ENCODE measurements around the gene CMTM6.
"Not testable (repeated sequence)": the region's sequence is repeated elsewhere in the genome, so short reads cannot be mapped to it uniquely, and the experiment has no call there.

The CMTM6 gene

DNA sequence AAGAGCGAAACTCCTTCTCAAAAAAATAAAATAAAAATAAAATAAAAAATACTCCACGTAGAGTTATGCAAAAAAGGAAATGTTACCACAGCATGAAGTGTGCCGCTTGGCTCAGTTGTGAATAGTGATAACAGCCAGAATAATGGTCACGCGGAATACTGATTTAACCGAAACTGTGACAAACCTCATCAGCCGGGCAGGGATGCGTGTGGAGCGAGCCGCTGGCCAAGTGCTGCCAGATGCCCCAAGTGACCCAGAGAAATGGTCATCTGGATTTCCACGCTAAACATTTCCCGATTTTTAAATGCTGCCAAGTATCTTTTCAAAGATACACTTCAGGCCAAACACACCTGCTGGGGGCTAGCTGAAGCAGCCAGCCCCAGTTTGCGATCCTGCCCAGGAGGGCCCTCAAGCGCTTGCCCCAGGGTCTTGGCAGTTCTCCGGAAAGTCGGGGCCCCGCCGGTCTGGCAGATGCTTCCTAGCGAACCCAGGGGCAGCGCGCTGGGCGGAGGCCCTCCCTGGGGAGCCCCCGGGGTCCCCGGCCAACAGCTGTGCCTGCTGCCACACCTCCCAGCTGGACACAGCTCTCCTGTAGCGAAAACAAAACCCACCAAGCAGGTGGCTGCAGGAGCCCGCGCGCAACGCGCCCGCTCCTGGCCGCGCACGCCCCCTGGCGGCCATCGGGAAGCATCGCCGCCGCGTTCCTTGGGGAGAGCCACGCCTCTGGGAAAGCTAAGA lies 35.1 kb downstream of the CMTM6 start:
- DNase-seq (ENCODE audit: low read depth in 2 of 2, low spot score in 1 of 2), result peak; percentile 50 to 62

DNA sequence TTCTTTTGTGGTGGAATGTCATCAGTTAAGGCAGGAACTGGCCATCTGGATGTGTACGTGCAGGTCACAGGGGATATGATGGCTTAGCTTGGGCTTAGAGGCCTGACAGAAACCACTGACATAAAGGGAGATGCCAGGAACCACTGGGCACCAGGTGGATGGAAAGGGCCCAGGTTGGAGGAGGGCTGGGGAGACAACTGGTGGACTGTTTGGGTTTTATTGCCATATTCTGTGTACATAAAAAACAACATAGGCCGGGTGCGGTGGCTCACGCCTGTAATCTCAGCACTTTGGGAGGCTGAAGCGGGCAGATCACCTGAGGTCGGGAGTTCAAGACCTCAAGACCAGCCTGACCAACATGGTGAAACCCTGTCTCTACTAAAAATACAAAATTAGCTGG lies 35.8 kb downstream of the CMTM6 start:
- DNase-seq (ENCODE audit: low read depth in 2 of 2, low spot score in 1 of 2), result not testable (repeated sequence)

DNA sequence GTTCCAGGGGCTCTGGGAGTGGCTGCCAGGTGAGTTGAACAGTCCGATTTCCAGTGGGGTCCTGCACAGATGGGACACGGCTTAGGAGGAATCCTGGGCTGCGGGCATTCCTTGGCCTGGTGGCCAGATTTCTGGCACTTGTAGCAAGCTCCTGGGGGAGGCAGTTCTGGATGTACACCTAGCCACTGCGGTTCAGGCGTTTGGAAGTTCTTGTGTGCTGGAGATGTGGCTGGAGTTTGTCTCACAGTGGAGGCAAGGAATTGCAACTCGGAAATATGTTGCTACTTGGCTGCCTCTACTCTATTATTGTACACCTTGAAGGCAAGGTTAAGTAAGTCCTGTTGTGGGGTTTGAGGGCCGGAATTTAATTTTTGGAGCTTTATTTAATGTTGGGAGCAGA lies 37.9 kb downstream of the CMTM6 start:
- not testable (repeated sequence) for DNase-seq (ENCODE audit: low read depth in 2 of 2, low spot score in 1 of 2)

DNA sequence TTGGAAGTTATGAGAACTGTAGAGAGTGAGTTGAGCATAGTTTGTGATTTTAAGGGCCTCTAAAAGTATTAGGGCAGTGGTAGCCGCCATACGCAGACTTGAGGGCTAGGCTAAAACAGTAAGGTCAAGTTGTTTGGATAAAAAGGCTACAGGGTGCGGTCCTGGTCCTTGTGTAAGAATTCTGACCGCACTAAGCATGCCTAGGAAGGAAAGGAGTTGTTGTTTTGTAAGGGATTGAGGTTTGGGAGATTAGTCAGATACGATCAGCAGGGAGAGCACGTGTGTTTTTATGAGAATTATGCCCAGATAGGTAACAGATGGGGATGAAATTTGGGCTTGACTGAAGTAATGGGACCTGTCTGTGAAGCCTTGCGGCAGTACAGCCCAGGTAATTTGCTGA lies 39.2 kb downstream of the CMTM6 start:
- not testable (repeated sequence) for DNase-seq (ENCODE audit: low read depth in 2 of 2, low spot score in 1 of 2)

DNA sequence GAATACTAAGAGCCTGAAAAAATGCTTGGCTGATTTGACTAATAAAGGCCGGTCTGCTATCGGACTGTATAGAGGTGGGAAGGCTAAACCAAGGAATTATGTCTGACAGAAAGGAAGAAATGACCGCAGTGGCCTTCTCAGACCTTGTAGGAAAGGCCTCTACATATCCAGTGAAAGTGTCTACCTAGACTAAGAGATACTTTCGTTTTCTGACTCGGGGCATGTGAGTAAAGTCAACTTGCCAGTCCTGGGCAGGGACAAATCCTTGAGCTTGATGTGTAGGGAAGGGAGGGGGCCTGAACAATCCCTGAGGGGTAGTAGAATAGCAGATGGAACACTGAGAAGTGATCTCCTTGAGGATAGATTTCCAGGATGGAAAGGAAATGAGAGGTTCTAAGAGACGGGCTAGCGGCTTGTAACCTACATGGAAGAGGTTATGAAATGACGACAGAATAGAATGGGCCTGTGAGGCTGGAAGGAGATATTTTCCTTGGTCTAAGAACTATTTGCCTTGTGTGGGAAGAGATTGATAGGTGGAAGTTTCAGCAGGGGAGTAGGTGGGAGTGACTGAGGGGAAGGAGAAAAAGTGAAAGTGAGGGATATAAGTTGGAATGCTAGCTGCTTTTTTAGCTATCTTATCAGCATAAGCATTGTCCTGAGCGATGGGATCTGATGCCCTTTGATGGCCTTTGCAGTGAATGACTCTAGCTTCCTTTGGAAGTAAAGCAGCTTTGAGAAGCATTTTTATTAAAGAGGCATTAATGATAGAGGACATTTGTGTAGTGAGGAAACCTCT lies 40.3 kb downstream of the CMTM6 start:
- DNase-seq (ENCODE audit: low read depth in 2 of 2, low spot score in 1 of 2), result not testable (repeated sequence)

DNA sequence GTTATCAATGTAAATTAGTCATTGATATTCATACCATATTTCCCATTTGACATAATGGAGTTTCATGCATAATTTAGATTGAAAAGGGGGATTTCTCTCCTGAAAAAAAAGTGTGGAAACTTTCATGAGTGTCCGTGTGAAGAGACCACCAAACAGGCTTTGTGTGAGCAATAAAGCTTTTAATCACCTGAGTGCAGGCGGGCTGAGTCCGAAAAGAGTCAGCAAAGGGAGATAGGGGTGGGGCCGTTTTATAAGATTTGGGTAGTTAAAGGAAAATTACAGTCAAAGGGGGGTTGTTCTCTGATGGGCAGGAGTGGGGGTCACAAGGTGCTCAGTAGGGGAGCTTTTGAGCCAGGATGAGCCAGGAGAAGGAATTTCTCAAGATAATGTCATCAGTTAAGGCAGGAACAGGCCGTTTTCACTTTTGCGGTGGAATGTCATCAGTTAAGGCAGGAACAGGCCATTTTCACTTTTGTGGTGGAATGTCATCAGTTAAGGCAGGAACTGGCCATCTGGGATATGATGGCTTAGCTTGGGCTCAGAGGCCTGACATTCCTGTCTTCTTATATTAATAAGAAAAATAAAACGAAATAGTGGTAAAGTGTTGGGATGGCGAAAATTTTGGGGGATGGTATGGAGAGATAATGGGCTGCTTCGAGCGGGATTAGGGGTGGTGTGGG lies 41.7 kb downstream of the CMTM6 start:
- DNase-seq (ENCODE audit: low read depth in 2 of 2, low spot score in 1 of 2), result not testable (repeated sequence)

DNA sequence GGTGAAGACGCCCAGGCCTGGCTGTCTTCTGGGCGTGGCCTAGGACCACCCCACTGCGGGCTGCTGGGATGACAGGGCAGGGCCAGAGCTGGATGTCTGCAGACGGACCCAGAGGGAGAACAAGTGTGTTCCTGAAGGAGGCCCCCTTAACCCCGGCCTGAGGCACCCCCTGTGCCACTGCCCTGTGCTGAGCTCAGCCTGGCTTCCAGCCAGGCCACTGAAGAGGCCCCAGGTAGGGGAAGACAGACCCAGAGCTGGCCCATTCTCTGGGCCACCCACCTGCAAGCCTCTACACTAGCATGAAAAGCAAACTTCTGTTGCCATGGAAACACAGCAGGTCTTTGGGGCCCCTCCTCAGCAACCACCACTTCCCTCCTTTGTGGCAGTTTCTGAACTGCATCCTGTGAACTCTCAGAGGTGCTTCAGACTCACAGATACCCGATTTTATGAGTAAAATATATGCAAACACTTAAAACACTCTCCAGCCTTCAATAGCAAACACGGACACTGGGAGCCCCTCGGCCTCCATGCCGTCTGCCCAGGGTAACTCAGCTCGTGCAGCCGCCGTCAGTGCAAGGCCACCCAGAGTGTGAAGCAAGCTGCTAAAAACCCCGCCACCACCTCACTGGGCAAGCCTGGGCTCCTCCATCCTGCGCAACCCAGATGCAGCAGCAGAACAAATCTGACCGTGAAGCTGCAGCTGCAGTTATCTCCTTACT lies 42.5 kb downstream of the CMTM6 start:
- DNase-seq (ENCODE audit: low read depth in 2 of 2, low spot score in 1 of 2), result peak; percentile 34

DNA sequence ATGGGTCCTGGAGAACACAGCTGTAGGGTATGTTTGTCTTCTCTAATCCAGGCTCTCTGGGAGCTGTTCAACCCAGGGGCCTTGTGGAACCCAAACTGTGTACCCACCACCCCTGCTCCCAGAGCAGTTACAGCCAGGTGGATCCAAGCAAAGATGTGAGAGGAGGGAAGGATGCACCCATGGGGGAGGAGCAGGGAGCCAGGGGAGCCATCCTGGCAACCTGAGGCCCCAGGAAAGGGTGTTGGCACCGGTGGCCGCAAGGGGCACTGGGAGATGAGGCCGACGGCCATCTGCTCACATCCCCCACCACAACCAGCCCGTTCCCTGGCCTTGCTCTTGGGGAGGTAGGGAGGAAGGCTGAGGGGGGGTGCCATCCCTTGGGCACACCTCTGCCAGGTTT lies 43.2 kb downstream of the CMTM6 start:
- DNase-seq (ENCODE audit: low read depth in 2 of 2, low spot score in 1 of 2), result no peak

DNA sequence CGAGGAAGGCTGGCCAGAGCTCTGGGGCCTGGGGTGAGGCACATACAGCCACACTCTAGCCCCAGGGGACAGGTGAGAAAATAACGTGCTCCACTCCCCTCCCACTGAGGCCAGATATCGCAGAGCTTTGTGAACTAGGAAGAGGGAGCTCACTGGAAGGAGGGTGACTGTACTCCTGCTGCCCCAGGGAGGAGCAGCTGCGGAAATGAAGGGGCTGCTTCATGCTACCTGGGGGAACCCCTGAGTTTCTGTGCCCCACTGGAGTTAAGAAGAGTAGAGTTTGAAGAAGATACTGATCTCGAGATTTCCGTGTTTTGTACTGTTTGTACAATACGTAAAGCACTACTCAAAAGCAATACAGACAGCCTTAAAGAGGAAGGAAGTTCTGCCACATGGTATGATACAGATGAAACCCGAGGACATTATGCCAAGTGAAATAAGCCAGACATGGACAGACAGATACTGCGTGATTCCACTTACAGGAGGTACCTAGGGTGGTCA lies 44.6 kb downstream of the CMTM6 start:
- DNase-seq (ENCODE audit: low read depth in 2 of 2, low spot score in 1 of 2), result peak in 1 of 2 donors; percentile 42

DNA sequence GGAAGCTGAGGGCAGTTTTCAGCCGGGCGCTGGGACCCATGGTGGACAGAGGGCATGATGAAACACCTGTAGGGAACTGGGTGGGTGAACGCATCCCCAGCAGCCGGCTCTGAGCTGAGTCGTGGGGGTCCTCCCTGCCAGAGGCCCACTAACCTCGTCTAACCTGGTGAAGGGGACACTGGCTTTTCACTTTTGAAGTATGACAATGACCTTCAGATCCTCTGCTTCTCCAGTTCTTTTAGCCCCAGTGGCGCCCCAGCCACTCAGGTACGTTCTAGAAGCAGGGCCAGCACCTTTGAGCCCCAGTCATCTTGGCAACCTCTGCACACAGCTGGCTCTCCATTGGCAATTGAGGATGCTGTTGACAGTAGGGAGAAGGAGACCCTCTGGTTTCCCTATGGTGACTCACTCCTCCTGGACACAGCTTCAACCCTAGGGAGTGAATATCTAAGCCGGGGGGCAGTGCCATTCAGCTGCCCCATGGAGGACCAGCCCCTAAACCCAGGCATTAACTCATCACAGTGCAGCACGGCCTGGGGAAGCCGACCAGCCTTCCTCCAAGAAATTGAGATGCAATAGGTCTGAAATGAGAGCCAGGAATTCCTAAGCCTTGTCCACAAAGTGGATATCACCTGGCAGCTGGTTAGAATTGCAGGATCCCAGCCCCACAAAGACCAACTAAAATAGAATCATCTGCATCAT lies 46.1 kb downstream of the CMTM6 start:
- no peak for DNase-seq (ENCODE audit: low read depth in 2 of 2, low spot score in 1 of 2)

DNA sequence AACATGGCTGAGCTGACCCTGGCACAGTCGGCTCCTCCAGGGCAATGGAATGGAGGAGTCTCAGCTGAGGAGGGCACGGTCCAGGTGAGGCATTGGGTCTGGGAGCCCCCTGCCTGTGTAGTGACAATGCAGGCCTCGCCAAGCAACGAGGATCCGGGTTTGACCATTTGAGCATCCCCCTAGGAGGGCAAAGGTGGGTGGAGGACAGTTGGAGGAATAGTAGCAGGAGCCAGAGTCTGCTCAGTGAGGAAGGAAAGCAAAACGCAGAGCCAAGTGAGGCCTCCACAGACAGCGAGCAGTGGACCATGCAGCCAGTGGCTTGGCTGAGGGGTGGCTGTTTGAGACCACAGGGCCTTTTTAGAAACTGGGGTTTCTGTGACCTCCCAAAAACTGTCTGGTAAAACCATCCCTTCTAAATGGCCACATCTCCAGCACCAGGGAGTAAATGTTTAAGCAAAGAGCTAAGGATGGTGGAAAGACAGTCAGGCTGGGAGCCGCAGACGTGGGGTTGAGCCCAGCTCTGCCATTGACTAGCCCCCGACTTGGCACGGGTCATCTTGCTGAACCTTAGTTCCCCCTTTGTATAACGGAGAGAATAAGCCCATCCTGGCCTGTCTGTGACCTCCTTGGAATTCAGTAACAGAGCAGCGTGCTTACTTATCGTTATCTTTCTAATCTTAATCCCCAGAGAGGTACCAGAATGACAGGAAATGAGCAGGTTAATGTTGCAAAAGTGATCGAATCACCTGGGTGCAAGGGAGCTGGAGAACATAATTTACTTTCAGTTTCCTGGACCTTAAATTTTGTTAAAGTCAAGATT lies 46.8 kb downstream of the CMTM6 start:
- DNase-seq (ENCODE audit: low read depth in 2 of 2, low spot score in 1 of 2), result no peak

DNA sequence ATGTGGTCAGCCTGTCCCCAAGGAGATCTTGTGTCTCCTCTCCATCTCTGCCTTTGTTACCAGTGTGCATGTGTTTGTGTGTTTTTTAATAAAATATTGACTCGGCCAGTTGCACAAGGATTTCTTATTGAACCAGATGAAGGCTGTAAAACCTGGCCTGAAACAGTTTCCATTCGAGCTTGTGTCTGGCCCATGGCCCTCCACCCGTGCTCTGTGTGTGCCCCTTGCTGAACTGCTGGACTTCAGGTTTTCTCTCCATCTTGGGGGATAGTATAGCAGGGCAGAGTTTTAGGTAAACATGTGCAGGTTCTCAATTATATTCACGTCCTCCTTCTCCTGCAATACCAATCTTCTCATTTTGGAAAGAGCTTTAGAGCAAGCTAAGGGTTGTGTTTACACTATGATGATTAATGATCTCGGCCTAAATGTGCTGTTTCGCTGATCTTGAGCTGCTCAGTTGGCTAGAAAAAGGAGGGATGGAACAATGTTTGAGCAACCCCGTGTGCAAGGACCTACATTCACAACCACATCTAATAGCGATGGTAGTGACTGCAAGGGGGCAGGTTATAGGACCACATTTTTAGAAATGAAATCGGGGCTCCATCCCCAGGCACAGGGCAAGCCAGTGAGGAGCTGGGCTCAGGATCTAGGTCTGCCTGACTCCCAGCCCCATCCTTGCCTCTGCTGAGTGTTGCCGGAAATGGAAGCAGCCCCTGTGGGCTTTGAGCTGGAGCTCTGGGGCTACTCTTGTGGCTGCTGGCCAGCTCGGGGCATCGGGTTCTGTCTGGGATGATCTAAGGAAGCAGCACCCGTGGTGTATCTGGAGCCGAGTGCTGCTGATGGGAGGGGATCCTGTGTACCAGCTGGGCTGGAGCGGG lies 47.7 kb downstream of the CMTM6 start:
- DNase-seq (ENCODE audit: low read depth in 2 of 2, low spot score in 1 of 2), result no peak

DNA sequence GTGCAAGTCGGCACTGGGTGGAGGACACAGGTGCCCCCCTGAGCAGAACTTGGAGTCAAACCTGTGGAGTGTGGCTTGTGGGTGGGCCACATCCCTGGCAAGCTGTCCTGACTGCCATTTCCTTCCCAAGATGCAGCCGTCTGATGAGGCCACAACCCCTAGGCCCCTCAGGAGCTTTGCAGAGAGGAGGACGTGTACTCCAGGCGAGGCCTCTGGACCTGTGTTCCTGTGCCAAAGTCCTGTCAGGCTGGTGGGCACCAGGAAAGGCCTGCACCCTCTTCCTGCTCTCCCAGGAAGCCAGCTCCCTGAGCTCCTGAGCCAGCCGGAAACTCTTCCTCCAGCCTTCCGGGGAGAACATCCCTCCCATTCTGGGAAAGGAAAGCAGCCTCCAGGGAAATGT lies 48.5 kb downstream of the CMTM6 start:
- no peak for DNase-seq (ENCODE audit: low read depth in 2 of 2, low spot score in 1 of 2)

DNA sequence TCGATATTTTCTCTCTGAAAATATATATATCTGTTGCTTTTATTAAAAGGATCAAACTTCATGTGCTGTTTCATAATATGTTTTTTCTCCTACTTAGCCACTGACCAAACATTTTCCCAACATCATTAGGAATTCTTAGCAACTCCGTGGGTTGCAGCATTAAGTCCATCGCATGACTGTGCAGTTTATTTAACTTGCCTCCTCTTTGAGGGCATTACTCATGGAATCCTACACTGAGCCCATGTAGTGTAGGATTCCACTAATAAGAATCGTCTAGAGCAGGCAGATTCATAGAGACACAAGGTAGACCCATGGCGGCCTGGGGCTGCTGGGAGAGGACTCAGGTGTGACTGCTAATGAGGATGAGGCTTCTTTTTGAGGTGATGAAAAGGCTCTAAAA lies 49.3 kb downstream of the CMTM6 start:
- no peak for DNase-seq (ENCODE audit: low read depth in 2 of 2, low spot score in 1 of 2)

DNA sequence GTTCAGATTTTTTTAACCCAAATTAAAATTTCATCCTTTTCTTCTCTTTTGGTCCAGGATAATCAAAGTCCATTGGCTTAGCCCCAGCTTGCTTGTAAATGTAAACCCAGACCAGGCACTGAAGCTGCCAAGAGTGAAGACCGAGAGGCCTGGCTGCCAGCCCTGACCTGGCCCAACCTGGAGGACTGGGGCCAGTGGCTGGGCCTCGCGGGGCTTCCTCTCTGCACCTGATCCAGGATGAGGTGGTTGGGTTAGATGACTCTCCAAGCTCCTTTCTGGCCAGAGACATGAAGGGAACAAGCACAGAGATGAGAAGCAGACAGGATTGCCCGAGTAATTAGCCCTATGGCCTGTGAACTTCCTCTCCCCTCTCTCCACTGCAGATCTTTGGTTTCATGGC lies 50.6 kb downstream of the CMTM6 start:
- DNase-seq (ENCODE audit: low read depth in 2 of 2, low spot score in 1 of 2), result no peak

DNA sequence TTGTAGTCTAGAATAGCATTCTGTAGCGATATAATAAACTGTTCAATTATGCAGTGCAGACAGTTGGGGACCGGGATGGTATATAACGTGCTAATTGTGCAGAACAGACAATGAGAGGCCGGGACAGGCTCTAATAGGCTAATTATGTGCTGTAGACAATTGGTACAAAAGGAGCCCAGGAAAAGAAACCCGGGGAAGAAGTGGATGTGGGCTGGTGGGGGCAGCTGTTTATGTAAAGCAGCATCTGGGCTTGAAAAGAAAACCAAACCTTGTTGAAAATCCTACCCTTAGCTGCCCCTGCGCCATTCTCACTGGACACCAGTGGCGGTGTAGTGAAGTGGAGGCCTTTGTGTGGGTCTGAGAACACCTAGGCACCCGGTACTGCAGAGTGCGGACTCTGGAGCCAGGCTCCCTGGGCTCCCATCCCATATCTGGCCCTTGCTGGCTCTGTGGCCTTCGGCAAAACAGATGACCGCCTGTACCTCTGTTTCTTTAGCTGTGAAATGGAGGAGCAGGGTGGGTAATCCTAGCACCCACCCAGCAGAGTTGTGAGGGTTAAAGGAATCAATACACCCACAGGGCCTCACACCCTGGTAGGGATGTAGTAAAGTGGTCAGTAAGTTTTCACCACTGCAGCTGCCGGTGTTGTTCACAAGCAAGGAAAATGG lies 51.5 kb downstream of the CMTM6 start:
- DNase-seq (ENCODE audit: low read depth in 2 of 2, low spot score in 1 of 2), result no peak

DNA sequence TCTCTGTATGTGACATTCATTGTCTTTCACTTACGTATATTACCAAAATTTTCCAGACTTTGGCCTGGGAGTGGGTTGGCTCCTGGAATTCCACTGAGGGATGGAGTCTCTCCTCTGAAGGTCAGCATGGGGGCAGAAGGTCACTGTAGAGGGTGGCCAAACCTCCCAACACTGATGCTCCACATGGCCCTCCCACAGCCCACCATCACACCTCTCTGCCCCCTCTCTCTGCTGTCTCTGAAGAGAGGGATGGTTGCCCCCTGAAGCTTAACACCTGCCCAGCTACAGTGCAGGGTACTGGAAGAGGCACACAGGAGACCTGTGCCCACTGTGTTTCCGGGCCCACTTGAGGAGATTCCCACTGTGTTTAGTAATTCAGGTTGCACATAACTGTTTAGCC lies 52.2 kb downstream of the CMTM6 start:
- DNase-seq (ENCODE audit: low read depth in 2 of 2, low spot score in 1 of 2), result no peak

DNA sequence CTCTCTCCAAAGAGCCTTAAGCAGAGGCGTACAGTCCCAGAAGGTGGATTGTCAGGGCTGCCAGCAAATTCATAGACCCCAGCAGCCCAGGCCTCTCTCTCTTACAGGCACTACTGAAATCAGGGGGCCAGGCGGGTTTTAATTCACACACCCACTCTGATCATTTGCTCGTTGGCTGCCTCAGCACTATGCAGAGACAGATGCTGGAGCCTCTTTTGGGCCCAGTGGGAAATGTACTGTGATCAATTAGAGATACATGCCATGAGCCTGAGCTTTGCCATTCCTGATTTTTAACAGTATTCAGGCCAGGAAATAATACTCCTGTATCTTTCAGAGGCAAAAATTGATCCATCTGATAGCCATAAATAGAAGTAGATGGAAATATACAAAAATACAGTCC lies 53.0 kb downstream of the CMTM6 start:
- no peak for DNase-seq (ENCODE audit: low read depth in 2 of 2, low spot score in 1 of 2)
